ENCODE data around the gene PRAMEF12.

Gene PRAMEF12

DNA sequence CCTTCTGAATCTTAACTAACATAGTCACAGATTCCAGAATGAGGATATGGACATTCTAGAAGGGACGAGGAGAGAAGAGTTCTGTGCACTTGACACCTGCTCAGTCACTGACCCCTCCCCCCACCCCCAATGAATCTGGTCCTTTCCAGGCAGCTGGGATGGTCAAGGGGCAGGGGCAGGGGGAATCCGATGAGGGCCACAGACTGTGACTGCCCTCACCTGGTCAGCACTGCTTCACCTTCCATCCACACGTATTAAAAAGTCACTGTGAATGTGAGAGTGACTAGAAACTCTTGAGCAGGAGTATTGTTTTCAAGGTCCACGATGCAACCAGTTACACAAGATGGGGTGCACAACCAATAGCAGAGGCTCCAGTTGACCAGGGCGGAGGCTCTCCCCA is 9.5 kb upstream of the PRAMEF12 start:
- in situ Hi-C loops (cut with MboI; ENCODE audit: low sequenced_read_pairs, unreplicated experiment), result no loop called here
- no peak for DNase-seq (ENCODE audit: low spot score)
- TF ChIP-seq, protein P1, sequence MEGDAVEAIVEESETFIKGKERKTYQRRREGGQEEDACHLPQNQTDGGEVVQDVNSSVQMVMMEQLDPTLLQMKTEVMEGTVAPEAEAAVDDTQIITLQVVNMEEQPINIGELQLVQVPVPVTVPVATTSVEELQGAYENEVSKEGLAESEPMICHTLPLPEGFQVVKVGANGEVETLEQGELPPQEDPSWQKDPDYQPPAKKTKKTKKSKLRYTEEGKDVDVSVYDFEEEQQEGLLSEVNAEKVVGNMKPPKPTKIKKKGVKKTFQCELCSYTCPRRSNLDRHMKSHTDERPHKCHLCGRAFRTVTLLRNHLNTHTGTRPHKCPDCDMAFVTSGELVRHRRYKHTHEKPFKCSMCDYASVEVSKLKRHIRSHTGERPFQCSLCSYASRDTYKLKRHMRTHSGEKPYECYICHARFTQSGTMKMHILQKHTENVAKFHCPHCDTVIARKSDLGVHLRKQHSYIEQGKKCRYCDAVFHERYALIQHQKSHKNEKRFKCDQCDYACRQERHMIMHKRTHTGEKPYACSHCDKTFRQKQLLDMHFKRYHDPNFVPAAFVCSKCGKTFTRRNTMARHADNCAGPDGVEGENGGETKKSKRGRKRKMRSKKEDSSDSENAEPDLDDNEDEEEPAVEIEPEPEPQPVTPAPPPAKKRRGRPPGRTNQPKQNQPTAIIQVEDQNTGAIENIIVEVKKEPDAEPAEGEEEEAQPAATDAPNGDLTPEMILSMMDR (IDR thresholded peaks at IDR 0.05; ENCODE audit: borderline replicate concordance, control extremely low read depth, extremely low read depth, insufficient read depth, missing control alignments), result no peak

DNA sequence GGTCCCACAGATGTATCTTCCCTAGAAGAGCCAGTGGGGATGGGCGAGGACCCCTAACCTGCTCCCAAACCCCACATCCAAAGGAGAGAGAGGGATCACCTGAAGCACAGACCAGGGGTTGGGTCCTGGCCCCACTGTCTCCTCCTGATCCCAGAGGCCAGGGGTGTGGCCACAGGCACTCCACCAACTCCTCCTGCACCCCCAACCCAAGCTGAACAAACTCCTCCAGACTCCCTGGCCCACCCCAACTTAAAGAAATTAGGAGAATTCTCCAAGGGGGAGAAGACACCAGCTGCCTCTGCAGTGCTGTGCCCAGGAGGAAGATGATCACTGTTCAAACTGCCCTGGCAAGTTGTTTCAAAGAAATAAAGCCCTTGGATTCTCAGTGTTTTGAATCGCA is 4.5 kb upstream of the PRAMEF12 start:
- TF ChIP-seq, protein P1 (IDR thresholded peaks at IDR 0.05; ENCODE audit: borderline replicate concordance, control extremely low read depth, extremely low read depth, insufficient read depth, missing control alignments), result no peak
- in situ Hi-C loops (cut with MboI; ENCODE audit: low sequenced_read_pairs, unreplicated experiment), result no loop called here
- DNase-seq (ENCODE audit: low spot score), result no peak

DNA sequence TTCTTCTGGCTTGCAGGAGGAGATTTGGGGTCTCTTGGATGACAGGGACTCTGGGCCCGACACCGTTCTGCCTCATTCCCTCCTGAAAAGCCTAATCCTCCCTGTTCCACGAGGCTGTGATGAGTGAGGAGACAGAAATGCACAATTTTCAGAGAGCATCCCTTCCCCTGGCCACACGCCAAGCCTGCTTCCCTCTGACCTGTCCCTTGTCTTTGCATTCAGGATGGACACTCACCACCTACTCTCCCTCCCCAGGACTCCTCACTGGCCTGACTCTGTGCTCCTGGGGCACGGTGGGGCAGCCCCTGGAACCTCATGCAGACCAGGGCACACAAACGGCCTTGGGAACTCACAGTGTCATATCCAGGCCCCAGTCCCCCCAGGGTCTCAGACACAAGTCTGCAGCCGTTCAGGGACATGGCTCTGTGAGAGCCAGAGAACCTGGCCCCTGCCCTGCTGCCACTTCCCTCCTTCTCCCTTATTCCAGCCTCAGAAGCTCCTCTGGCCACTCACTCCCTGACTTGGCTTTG is 3.5 kb upstream of the PRAMEF12 start:
- in situ Hi-C loops (cut with MboI; ENCODE audit: low sequenced_read_pairs, unreplicated experiment), result no loop called here

DNA sequence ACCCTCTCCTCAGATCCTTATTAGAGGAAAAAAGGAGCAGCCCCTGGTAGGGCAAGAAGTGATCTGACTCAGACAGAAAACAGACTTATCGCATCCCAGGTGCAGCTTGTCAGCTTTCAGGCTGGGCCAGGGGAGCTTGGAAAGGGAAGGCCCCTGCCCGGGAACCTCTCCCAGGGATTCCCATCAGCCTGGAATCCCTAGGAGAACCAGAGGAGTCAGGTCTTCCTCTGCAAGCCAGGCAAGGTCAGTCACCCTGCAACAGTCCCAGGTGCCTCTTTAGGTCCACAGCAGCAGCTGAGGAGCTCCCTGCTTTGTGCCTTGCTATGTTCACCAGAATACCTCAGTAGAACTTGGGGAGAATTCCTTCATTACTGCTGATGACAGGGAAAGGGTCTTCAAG is 2.9 kb upstream of the PRAMEF12 start:
- in situ Hi-C loops (cut with MboI; ENCODE audit: low sequenced_read_pairs, unreplicated experiment), result no loop called here
- TF ChIP-seq, protein P1 (IDR thresholded peaks at IDR 0.05; ENCODE audit: borderline replicate concordance, control extremely low read depth, extremely low read depth, insufficient read depth, missing control alignments), result no peak

More for the DNA sequence above, 3.5 kb upstream of the PRAMEF12 start:
- TF ChIP-seq, protein P1 (IDR thresholded peaks at IDR 0.05; ENCODE audit: borderline replicate concordance, control extremely low read depth, extremely low read depth, insufficient read depth, missing control alignments), result no peak
- DNase-seq (ENCODE audit: low spot score), result no peak

DNA sequence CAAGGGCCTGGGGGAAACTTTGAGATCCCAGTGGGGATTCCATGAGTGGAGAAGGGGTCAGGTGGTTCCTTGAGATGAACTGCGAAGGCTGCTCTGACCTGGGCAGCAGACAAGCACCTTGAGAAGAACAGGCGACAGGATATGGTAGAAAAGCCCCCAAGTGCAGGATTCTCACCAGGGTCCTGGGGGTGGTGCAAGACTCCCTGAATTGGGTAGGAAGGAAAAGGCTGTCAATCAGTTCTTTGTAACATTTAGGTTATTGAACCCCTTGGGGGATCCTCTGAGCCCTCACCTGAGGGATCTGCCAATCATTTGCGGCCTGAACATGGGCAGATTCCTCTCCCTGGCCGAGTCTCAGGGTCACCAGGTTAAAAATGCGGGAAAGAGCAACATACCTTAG is 2.4 kb upstream of the PRAMEF12 start:
- TF ChIP-seq, protein P1 (IDR thresholded peaks at IDR 0.05; ENCODE audit: borderline replicate concordance, control extremely low read depth, extremely low read depth, insufficient read depth, missing control alignments), result no peak
- in situ Hi-C loops (cut with MboI; ENCODE audit: low sequenced_read_pairs, unreplicated experiment), result no loop called here
- no peak for DNase-seq (ENCODE audit: low spot score)

More for the DNA sequence above, 2.9 kb upstream of the PRAMEF12 start:
- DNase-seq (ENCODE audit: low spot score), result no peak

DNA sequence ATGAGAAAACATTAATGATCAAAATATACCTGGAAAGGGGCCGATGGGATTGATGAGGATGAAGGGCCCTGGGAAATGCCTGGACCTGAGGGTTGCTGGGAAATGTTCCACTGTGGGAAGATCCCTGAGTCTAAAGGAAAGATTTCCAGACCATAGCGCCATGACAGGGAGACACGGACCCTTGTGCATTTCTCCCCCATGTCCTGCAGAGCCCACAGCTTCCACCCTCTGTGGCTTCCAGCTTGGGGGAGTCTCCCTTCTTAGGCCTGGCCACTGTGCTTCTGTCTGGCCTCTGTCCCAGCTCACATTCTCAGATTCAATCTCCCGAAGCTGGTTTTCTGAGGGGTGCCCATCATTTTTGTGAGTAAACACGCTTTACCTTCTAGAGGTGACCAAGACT is 1.0 kb upstream of the PRAMEF12 start:
- TF ChIP-seq, protein P1 (IDR thresholded peaks at IDR 0.05; ENCODE audit: borderline replicate concordance, control extremely low read depth, extremely low read depth, insufficient read depth, missing control alignments), result no peak
- DNase-seq (ENCODE audit: low spot score), result no peak
- in situ Hi-C loops (cut with MboI; ENCODE audit: low sequenced_read_pairs, unreplicated experiment), result no loop called here
